Measurements from ENCODE around the gene STPG1.
A peak's percentile ranks its signal among the peaks of the same experiment; 100 is the strongest.

STPG1 gene

DNA sequence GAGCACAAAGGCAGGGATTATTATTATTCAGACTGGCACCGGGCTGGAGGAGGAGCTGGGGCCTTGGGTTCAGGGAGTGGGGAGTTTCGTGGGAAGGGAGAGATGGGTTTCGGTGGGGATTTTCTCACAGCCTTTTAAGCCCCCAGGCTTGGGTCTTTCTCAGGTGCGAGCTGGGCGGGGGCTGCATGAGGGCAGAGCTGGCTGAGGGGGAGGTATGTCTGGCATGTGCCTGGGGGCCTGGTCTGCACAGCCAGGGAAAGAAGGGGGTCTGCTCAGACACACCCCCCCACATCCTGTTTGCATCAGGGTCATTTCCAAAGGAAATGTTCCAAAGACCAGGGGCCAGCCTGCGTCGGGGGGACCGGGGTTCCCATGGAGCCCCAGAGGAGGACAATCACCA is 72.8 kb downstream of the STPG1 start:
- no peak for DNase-seq

DNA sequence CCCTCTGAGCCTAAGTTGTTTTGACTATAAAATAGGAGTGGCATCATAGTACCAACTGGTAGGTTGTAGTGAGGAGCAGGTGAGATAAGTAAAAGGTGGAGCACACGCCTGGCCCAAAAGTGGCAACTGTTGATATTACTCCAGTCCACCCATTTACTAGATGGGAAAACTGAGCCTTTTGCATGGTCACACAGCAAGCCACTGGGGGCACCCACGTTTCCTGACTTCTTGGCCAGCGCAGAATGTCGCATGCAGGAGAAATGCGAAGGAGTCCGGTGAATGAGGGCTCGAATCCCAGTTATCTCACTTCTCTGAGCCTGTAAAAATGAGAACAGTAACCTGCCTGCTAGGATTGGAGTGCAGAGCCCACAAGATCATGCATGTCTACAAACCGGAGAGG is 73.6 kb downstream of the STPG1 start:
- no peak for DNase-seq

DNA sequence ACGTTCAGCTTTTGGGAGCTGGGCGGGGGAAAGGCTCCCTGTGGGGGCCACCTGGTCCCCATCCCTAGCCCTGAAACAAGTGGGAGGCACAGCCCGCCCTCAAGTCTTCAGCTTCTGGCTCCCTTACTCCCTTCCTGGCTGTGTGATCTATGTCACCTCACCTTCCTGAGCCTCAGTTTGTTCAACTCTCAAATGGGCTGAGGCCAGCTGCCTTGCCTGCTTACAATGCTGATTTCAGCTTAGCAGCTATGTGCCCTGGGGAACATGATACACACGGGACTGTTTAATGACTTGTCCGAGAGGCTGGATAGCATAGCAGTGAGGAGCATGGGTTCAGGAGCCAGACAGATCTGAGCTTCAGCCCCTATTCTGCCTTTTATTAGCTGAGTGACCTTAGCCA is 75.1 kb downstream of the STPG1 start:
- DNase-seq = no peak

- no peak for DNase-seq
Observed at GRCh38 chr1:24337455-24337854, 76.1 kb downstream of the STPG1 start.

GRCh38 chr1:24336075-24336474 is 77.5 kb downstream of the STPG1 start:
- no peak for DNase-seq

GRCh38 chr1:24331961-24332673 is 81.5 kb downstream of the STPG1 start:
- no peak for DNase-seq

DNA sequence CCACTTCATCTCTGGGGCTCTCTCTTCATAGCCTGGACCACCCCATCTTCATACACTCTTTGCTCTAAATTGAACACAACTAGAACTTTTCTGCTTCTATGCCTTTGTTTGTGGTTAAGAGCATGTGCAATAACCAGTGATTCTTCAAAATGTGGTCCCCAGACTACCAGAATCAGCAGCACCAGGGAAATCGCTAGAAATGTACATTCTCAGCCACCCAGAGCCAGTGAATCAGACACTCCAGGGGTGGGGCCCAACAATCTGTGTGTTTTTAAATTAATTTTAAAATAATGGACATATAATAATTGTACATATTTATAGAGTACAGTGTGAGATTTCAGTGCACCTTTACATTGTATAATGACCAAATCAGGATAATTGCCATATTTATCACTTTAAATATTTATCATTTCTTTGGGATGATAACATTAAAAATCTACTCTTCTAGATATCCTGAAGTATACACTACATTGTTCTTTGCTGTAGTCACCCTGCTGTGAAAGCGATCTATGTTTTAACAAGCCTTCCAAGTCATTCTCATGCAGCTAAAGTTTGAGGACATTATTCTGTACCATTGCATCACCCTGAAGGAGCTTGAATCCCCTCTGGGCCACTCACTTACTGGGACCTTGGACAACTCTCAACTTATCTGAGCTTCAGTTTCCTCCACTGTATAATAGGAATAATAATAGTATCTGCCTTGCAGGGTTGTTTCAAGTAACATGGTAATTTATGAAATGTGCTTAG is 83.6 kb downstream of the STPG1 start:
- DNase-seq = no peak

DNA sequence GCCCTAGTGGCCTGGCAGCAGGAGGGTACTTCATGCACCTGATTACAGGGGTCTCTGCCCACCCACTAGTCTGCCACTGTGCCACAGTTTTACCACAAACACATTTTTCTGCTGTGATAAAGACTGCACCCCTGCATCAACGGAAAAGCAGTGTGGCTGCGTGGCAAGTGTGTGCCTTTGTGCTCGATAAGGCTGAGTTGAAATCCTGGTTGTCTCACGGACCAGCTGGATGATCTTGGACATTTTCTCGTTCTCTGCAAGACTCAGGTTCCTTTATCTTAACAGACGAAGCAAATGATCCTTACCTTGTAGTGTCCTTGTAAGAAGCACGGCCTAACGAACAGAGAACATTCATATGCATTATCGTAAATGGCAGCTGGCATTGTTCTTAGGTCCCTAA is 84.3 kb downstream of the STPG1 start:
- no peak for DNase-seq

DNA sequence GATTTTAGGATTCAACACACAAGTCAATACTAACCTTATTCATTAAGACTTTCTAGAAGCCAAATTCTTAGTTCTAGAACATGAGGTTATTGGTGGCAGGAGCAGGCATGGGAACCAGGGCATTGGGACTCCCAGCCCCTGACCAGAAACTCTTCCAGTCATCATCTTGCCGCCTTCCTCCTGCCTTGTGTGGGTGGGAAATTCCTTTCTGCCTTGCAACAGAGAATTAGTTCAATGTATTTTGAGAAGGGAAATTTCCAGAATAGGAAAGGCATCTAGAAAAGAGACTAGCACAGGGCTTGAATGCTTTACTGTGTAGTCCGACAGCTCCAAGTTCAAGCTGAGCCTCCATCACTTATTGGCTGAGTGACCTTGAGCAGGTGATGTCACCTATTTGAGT is 85.7 kb downstream of the STPG1 start:
- no peak for DNase-seq

- no peak for DNase-seq
Observed at GRCh38 chr1:24327486-24327885, 86.1 kb downstream of the STPG1 start.

GRCh38 chr1:24325587-24326449 is 87.8 kb downstream of the STPG1 start:
- no peak for DNase-seq

GRCh38 chr1:24324903-24325302 is 88.7 kb downstream of the STPG1 start:
- DNase-seq = no peak

GRCh38 chr1:24323281-24323680 is 90.3 kb downstream of the STPG1 start:
- no peak for DNase-seq

DNA sequence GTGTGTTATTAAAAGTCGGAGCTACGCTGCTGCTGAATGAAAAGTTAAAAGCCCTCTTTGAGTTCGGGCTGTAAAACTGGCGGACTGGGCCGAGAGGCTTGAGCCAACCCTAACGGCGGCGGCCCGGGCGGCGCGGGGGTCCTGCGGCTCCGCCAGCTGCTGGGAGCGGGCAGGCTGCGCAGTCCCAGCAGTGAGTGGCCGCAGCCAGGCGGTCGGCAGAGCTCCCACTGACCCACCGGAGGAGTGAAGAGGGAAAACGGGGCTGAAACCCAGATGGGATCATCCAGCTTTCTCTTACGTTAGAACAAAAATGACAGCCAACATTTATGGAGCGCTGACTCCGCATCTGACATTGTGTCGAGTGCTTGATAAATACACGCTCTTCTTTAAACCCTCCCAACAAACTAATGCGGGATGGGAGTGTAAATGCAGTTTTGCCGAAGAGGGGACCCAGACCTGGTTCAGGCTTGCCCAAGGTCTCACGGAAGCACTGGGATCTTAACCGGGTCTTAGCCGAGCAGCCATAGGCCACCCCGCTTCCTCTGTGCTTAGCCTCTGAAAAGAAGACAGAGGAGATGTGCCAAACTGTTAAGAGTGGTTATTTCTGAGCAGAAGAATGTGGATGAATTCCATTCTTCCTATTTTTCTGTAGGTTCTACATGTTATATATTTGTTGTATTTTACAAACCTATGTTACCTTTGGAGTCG is 91.0 kb downstream of the STPG1 start:
- no peak for DNase-seq

- peak; percentile 60 for DNase-seq
Observed at GRCh38 chr1:24321697-24322469, 91.7 kb downstream of the STPG1 start.

DNA sequence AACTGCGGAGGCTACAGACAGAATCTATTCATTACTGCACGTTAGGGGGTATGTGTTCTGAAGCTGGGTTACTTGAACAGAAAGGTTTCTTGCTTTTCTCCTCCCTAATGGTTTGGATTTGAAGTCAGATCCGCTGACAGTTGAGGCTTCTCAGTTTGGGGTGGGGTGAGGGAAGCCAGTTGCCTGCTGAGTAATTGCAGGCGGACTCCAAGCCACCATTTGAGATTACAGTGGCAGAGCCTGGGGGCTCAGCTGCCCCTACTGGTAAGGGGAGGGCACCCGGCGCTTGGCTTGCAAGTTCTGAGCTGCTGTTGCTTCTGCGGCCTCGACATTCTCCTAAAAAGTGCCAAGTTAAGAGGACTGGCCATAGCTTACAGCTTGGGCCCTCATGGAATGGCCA is 92.5 kb downstream of the STPG1 start:
- no peak for DNase-seq

GRCh38 chr1:24319962-24320361 is 93.6 kb downstream of the STPG1 start:
- no peak for DNase-seq

DNA sequence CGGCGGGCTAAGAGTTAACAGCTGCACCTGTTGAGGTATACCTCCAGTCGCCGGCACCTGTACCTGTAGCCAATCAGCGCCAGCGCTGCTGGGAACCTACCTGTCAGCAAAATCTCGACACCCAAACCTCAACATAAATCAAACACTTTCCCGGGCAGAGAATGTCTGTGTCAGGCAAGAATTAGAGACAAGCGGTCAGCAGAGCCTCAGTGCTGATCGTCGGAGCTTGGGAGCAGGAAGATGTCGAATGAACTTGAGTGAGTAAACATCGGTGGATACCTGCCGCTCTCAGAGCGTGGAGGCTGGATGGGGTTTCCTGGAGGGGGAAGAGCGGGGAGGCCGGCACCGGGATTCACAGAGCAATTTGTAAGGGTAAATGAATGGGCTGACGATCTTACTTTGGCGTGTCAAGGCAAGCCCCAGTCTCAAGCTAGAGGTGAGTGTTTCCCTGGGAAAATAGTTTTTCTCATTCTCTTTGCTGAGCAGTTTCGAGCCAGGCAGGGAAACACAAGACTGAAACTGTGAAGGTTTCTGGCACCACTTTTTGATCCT is 94.2 kb downstream of the STPG1 start, which contains the start of gene GRHL3:
TSS of gene GRHL3 (plus strand) at position 46 of the 552 bp plus-strand sequence. CDS start at position 241, 195 bp downstream.
- no peak for DNase-seq

- DNase-seq = no peak
Observed at GRCh38 chr1:24318615-24319311, 94.8 kb downstream of the STPG1 start.

- DNase-seq = no peak
Observed at GRCh38 chr1:24317956-24318614, 95.5 kb downstream of the STPG1 start.

DNA sequence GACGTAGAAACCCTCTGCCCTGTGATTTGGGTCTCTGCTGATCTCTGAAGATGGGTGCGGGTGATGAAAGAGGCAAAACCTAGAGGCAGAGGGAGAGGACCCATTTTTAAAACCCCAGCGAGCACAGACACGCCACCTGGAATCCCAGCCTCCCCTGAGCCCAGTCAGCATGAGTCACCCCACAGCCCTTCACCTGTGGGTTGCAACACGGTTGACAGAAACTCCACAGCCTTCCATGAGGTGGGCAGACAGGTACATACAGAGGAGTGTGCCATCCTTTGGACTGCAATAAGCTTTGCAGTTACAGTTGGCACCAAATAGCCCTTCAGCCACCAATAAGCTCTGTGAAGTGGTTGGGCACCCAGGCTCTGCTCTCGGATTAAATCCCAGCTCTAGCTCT is 96.5 kb downstream of the STPG1 start:
- DNase-seq = no peak

All from stimulated activated naive CD4-positive, alpha-beta T cell treated with Interleukin-2 at 50 U/mL for 16 hours (primary cell).